Mesendoderm (in vitro differentiated cells): ENCODE results near the gene DCBLD2.

ENCODE experiments used
- DNase-seq: peaks from one replicate; pipeline ENCODE4 v3.0.0; 2013
- H2AK5ac ChIP-seq: 2 replicates; pipeline ENCODE4 v1.6.1; 2013; ENCODE audit warnings: low read length, inconsistent platforms
- H2BK120ac ChIP-seq: 2 replicates; pipeline ENCODE4 v1.6.1; 2013; ENCODE audit warnings: low read depth, mild to moderate bottlenecking, low read length, moderate library complexity, mixed read lengths
- H2BK15ac ChIP-seq: replicated peaks from 2 replicates; pipeline ENCODE4 v1.6.1; 2013; ENCODE audit warnings: low read depth, mild to moderate bottlenecking, moderate library complexity
- H2BK5ac ChIP-seq: 2 replicates; pipeline ENCODE4 v1.6.1; 2013; ENCODE audit warnings: low read length, inconsistent platforms
- H3K18ac ChIP-seq: 2 replicates; pipeline ENCODE4 v1.6.1; 2013; ENCODE audit warnings: mild to moderate bottlenecking, low read length, mixed read lengths
- H3K23ac ChIP-seq: one replicate; pipeline ENCODE4 v1.6.1; 2013; ENCODE audit warnings: low read length
- H3K27ac ChIP-seq: 2 replicates; pipeline ENCODE4 v1.5.1; 2013; ENCODE audit warnings: low read depth, mild to moderate bottlenecking, inconsistent platforms, low read length, moderate library complexity
- H3K27me3 ChIP-seq: 2 replicates; pipeline ENCODE4 v1.6.1; 2013; ENCODE audit warnings: low read length, control low read depth, mild to moderate bottlenecking, inconsistent platforms; ENCODE audit not compliant: insufficient read depth, poor library complexity
- H3K36me3 ChIP-seq: 2 replicates; pipeline ENCODE4 v1.6.1; 2013; ENCODE audit warnings: low read length, inconsistent platforms; ENCODE audit not compliant: control insufficient read depth, insufficient read depth
- H3K4ac ChIP-seq: one replicate; pipeline ENCODE4 v1.6.1; 2013; ENCODE audit warnings: low read depth, mild to moderate bottlenecking, low read length, moderate library complexity
- H3K4me1 ChIP-seq: 2 replicates; pipeline ENCODE4 v1.6.1; 2013; ENCODE audit warnings: low read depth, low read length, inconsistent platforms; ENCODE audit not compliant: control insufficient read depth
- H3K4me2 ChIP-seq: 2 replicates; pipeline ENCODE4 v1.6.1; 2013; ENCODE audit warnings: low read length
- H3K4me3 ChIP-seq: 2 replicates; pipeline ENCODE4 v1.5.1; 2013; ENCODE audit warnings: mild to moderate bottlenecking, low read length
- H3K56ac ChIP-seq: one replicate; pipeline ENCODE4 v1.6.1; 2013; ENCODE audit warnings: low read length
- H3K79me1 ChIP-seq: 2 replicates; pipeline ENCODE4 v1.6.1; 2013; ENCODE audit warnings: low read length, inconsistent platforms
- H3K79me2 ChIP-seq: 2 replicates; pipeline ENCODE4 v1.6.1; 2013; ENCODE audit warnings: mild to moderate bottlenecking, low read length; ENCODE audit not compliant: control insufficient read depth, insufficient read depth
- H3K9ac ChIP-seq: 2 replicates; pipeline ENCODE4 v1.6.1; 2013; ENCODE audit warnings: low read length, inconsistent platforms
- H4K5ac ChIP-seq: one replicate; pipeline ENCODE4 v1.6.1; 2013; ENCODE audit warnings: low read length
- H4K8ac ChIP-seq: one replicate; pipeline ENCODE4 v1.6.1; 2013; ENCODE audit warnings: low read depth, mild to moderate bottlenecking, control low read depth, low read length, moderate library complexity
- WGBS: extraction: QIAGEN DNeasy Blood & Tissue Kit; methylation state at CpG from one replicate; pipeline ENCODE4 v1.1.7; 2013; ENCODE audit warnings: low lambda C conversion rate, missing lambda C conversion rate; ENCODE audit not compliant: insufficient coverage; ENCODE audit errors: extremely low coverage; 5-methylcytosine and 5-hydroxymethylcytosine counted together

The DCBLD2 gene

DNA sequence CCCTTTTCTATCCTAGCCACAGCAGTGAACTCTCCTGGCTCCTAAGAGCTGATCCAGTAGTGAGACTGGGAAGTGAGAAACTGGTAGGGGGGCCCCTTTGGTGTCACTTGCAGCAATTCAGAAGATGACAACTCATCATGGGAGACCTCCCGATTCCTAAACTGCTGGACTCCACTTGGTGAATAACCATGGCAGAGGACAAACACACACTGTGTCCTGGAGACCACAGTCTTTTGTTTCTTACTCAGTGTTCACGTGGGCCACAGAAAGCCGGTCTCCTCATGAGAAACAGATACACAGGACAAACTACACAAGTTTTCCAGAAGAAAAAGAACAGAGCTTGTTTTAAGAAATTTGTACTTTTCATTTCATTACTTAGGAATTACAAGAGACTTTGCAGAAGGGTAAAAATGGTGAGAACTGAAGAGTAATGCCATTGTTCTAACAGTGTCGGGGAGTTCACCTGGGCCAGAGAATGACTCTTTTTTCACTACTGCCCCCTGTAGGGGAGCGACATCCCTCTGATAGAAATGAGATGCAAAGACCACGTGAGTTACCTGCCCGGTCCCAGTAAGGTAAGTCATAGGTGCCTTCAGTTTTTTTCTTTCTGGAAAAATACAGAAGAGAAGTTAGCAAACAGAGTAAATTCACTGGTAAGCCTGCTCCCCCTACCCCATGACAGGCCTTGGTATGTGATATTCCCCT lies 100.3 kb downstream of the DCBLD2 start:
- Histone ChIP-seq H3K4me3 (no peak overlapping the region), H3K4ac (no peak overlapping the region), H2AK5ac (no peak overlapping the region), H3K27me3 (peaks cover 2% of the 10 kb centered on the region), H3K4me1 (no peaks in the 10 kb centered on the region), H3K56ac (no peak overlapping the region), H3K9ac (no peak overlapping the region), H3K36me3 (peaks cover 5% of the 10 kb centered on the region), H3K79me2 (no peaks in the 10 kb centered on the region), H2BK120ac (no peak overlapping the region), H4K5ac (no peak overlapping the region), H3K23ac (no peak overlapping the region), H3K4me2 (no peak overlapping the region), H2BK5ac (no peak overlapping the region), H3K79me1 (no peaks in the 10 kb centered on the region), H2BK15ac (no peak overlapping the region), H4K8ac (no peak overlapping the region), H3K18ac (no peak overlapping the region), H3K27ac (no peak overlapping the region)
- no CpG with 5 or more reads among the region's 7 CpGs for WGBS
- peak; percentile 38 for DNase-seq

DNA sequence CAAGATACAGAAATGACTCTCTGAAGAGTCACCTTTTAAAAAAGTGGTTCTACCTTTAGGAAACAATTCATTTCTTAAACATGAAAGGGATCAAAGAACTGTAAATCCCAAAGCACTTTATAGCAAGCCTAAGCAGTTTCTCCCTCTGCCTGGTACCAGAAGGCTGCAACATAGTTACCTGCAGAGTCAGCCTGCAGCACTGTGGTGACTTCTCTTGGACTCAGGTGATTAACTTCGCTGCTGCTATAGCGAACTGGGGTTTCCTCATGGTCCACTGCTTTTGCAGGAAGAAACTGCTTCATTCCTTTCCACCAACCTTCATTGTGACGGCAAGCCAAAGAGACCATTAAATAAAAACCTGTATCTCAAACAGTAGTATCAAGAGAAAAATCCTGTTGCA lies 101.1 kb downstream of the DCBLD2 start:
- Histone ChIP-seq H3K56ac (no peak overlapping the region), H3K4ac (no peak overlapping the region), H3K18ac (no peak overlapping the region), H4K5ac (no peak overlapping the region), H2BK15ac (no peak overlapping the region), H2BK120ac (no peak overlapping the region), H3K4me2 (no peak overlapping the region), H4K8ac (no peak overlapping the region), H3K4me1 (no peaks in the 10 kb centered on the region), H3K4me3 (no peak overlapping the region), H2AK5ac (no peak overlapping the region), H3K27ac (no peak overlapping the region), H3K79me2 (no peaks in the 10 kb centered on the region), H3K79me1 (no peaks in the 10 kb centered on the region), H2BK5ac (no peak overlapping the region), H3K36me3 (peaks cover 5% of the 10 kb centered on the region), H3K9ac (no peak overlapping the region), H3K27me3 (peaks cover 2% of the 10 kb centered on the region), H3K23ac (no peak overlapping the region)
- DNase-seq, result no peak
- WGBS, result no CpG with 5 or more reads among the region's 3 CpGs

DNA sequence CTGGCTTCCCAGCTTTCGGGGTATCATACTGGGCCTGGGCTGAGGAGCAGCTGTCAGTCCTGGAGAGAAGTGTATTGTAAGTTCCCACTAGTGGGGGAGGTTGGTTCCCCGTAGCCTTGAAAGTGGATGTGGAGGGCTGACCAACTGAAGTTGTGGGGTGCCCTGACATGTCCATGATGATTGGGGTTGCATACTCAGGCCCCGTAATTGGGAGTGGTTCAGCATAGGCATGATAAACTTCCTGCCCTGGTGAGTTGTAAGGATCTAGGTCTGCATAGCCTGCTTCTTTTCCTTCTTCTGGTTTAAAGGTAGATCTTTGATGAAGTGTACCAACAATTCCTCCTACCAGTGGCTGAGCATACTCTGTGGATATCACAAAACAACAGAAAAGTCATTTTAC lies 102.0 kb downstream of the DCBLD2 start:
- H3K18ac ChIP-seq, result no peak overlapping the region
- no peak overlapping the region for H2BK5ac ChIP-seq
- peaks cover 5% of the 10 kb centered on the region for H3K36me3 ChIP-seq

DNA sequence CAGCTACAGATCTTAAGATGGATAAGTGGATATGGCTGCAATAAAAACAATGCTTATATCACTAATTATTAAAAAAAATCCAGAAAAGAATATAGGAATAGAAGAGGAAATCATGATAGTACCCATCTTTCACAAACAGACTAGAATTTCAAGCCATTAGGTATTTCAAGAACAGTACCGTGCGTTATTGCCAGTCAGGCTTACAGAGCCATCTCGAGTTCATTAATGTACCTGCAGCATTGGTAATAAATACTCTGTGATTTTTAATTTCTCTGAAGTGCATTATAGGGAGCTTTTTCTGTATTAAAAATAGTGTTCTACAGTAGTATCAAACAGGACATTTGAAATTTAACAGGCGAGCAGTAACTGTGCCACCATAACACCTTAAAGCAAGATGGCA lies 102.7 kb downstream of the DCBLD2 start:
- no peak overlapping the region for H4K5ac ChIP-seq
- H2BK120ac ChIP-seq, result no peak overlapping the region
- no CpG with 5 or more reads among the region's 4 CpGs for WGBS
- no peaks in the 10 kb centered on the region for H3K79me1 ChIP-seq
- H2AK5ac ChIP-seq, result no peak overlapping the region
- H3K79me2 ChIP-seq, result no peaks in the 10 kb centered on the region
- H3K18ac ChIP-seq, result no peak overlapping the region
- H2BK5ac ChIP-seq, result no peak overlapping the region
- DNase-seq, result no peak
- no peak overlapping the region for H3K56ac ChIP-seq
- H3K27me3 ChIP-seq, result peaks cover 2% of the 10 kb centered on the region
- no peak overlapping the region for H4K8ac ChIP-seq
- H3K4me1 ChIP-seq, result no peaks in the 10 kb centered on the region
- peaks cover 5% of the 10 kb centered on the region for H3K36me3 ChIP-seq
- H3K4ac ChIP-seq, result no peak overlapping the region
- H3K23ac ChIP-seq, result no peak overlapping the region
- no peak overlapping the region for H3K27ac ChIP-seq
- H3K4me2 ChIP-seq, result no peak overlapping the region
- H2BK15ac ChIP-seq, result no peak overlapping the region
- H3K4me3 ChIP-seq, result no peak overlapping the region
- no peak overlapping the region for H3K9ac ChIP-seq

More for the DNA sequence above, 102.0 kb downstream of the DCBLD2 start:
- no peak for DNase-seq
- H3K56ac ChIP-seq, result no peak overlapping the region
- no peak overlapping the region for H3K23ac ChIP-seq
- peaks cover 2% of the 10 kb centered on the region for H3K27me3 ChIP-seq
- H3K79me2 ChIP-seq, result no peaks in the 10 kb centered on the region
- no peak overlapping the region for H3K9ac ChIP-seq
- H4K5ac ChIP-seq, result no peak overlapping the region
- no CpG with 5 or more reads among the region's 3 CpGs for WGBS
- no peak overlapping the region for H2BK15ac ChIP-seq
- H2AK5ac ChIP-seq, result no peak overlapping the region
- H3K4me2 ChIP-seq, result no peak overlapping the region
- no peak overlapping the region for H3K27ac ChIP-seq
- H3K79me1 ChIP-seq, result no peaks in the 10 kb centered on the region
- no peak overlapping the region for H3K4me3 ChIP-seq
- H3K4me1 ChIP-seq, result no peaks in the 10 kb centered on the region
- no peak overlapping the region for H4K8ac ChIP-seq
- H3K4ac ChIP-seq, result no peak overlapping the region
- H2BK120ac ChIP-seq, result no peak overlapping the region

DNA sequence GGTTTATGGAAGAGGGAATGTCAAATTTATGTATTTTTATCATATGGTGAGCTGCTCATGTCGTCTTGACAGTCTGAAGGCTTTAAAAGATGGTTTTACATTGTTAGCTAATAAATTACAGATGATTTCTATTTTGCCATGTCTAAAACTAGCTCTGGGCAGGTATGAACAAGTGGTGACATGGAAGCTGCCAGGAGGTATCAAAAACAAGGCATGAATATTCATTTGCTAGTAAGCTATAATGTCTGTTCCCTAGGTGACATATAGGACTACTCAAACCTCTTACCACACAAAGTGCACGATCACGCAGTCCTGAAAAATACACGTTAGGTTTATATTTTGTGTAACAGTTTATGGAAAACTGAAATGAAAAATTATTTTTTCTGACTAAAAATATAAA lies 103.6 kb downstream of the DCBLD2 start:
- no CpG with 5 or more reads among the region's 4 CpGs for WGBS
- H3K36me3 ChIP-seq, result peaks cover 5% of the 10 kb centered on the region

DNA sequence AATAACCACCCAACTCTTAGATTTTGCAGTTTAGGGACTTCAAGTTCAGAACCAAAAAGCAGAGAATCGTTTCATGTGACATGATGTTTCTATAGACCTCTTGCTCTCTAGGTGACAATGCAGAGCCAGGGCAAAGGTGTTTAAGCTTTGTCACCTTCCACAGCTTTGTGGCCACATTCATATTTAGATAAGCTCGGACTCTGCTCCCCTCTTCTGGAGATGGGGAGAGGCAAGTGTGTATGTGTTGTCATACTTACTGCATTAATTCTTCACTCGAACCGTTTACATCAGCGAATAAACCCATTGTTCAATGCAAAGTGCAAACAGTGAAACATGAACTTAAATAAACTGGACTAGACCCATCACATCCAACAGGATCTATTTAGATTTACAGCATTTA lies 105.2 kb downstream of the DCBLD2 start:
- H3K56ac ChIP-seq, result no peak overlapping the region
- WGBS, result no CpG with 5 or more reads among the region's 5 CpGs
- H2BK15ac ChIP-seq, result no peak overlapping the region
- DNase-seq, result no peak
- no peaks in the 10 kb centered on the region for H3K79me2 ChIP-seq
- peaks cover 5% of the 10 kb centered on the region for H3K36me3 ChIP-seq
- no peak overlapping the region for H3K4me2 ChIP-seq
- no peaks in the 10 kb centered on the region for H3K4me1 ChIP-seq
- no peak overlapping the region for H3K4me3 ChIP-seq
- H4K8ac ChIP-seq, result no peak overlapping the region
- no peaks in the 10 kb centered on the region for H3K79me1 ChIP-seq
- no peak overlapping the region for H3K18ac ChIP-seq
- no peak overlapping the region for H4K5ac ChIP-seq
- peaks cover 2% of the 10 kb centered on the region for H3K27me3 ChIP-seq
- H2BK5ac ChIP-seq, result no peak overlapping the region
- no peak overlapping the region for H3K27ac ChIP-seq
- no peak overlapping the region for H3K9ac ChIP-seq
- no peak overlapping the region for H3K4ac ChIP-seq
- H3K23ac ChIP-seq, result no peak overlapping the region
- no peak overlapping the region for H2AK5ac ChIP-seq
- H2BK120ac ChIP-seq, result no peak overlapping the region

More for the DNA sequence above, 103.6 kb downstream of the DCBLD2 start:
- H4K8ac ChIP-seq, result no peak overlapping the region
- no peak overlapping the region for H3K4ac ChIP-seq
- H3K23ac ChIP-seq, result no peak overlapping the region
- no peak overlapping the region for H3K56ac ChIP-seq
- no peak overlapping the region for H3K4me3 ChIP-seq
- no peak overlapping the region for H2AK5ac ChIP-seq
- H2BK120ac ChIP-seq, result no peak overlapping the region
- no peak overlapping the region for H2BK15ac ChIP-seq
- no peaks in the 10 kb centered on the region for H3K79me2 ChIP-seq
- peaks cover 2% of the 10 kb centered on the region for H3K27me3 ChIP-seq
- H3K4me1 ChIP-seq, result no peaks in the 10 kb centered on the region
- H3K9ac ChIP-seq, result no peak overlapping the region
- H3K4me2 ChIP-seq, result no peak overlapping the region
- no peak for DNase-seq
- no peak overlapping the region for H4K5ac ChIP-seq
- H2BK5ac ChIP-seq, result no peak overlapping the region
- no peak overlapping the region for H3K18ac ChIP-seq
- no peaks in the 10 kb centered on the region for H3K79me1 ChIP-seq
- no peak overlapping the region for H3K27ac ChIP-seq
